Activated CD4-positive, CD25-positive, alpha-beta regulatory T cell treated with anti-CD3 and anti-CD28 coated beads, Interleukin-2, amount 50 U/mL, for 72 hours (primary cell): Measurements from ENCODE around the gene STX8.

ENCODE experiments used
- DNase-seq: peaks from one replicate; pipeline ENCODE4 v3.0.0; 2021

STX8 gene

GRCh38 chr17:9256751-9257629, 318.6 kb downstream of the STX8 start:
- no peak for DNase-seq

GRCh38 chr17:9256361-9256750, 319.3 kb downstream of the STX8 start:
- DNase-seq = no peak

DNA sequence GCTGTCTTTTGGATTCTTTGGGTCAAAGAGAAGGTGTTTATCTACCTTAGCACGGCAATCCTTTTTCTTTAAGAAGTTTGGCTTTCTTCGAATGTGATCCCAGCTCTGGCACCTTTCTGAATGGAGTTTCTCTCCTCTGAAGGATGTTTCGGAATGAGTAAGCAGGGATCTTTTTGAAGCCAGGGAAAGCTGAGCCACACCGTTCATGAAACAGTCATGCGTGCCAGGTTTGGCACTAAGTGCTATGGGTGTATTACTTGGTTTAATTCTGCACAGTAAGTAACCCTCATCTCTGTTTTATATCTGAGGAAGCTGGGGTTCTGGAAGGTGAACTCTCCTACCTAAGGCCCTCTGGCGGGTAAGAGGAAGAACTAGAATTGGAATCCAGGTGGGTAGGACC, 319.8 kb downstream of the STX8 start:
- no peak for DNase-seq

DNA sequence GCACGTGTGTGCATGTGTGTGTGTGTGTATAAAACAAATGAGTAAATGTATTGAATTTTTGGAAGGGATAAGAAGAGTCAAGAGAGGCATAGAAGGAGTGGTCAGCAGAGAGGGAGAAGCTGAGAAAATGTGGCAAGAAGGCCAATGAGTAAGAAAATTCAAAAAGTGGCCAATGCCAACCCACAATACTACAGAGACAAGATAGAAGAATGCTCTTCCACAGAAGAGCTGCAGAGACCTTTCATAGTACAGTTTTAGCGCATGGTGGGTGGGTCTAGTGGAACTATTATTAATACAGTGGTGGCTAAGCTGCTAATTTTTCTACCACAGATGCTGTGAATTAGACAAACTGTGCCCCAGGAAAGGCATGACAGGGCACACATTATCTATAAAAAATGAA, 320.8 kb downstream of the STX8 start:
- DNase-seq = no peak

DNA sequence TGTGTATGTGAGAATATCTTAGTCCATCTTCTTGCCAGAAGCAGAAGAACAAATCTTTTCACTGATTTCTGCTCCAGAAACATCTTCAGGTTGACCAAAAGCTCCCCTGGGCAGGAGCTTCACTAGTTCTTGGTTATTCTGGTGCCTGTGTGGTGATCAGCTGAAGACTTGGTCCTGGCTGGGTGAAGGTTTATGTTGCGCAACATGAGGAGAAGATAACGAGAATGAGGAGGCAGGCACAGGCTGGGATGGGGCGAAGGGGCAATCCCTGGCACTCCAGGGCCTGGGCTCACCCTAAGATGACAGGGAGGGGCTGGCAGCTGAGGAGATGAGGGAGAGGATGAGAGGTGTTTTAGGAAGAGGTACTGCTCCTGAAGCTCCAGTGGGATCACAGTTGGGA, 322.3 kb downstream of the STX8 start:
- DNase-seq = no peak

- no peak for DNase-seq
Observed at GRCh38 chr17:9251273-9251672, 324.3 kb downstream of the STX8 start.

DNA sequence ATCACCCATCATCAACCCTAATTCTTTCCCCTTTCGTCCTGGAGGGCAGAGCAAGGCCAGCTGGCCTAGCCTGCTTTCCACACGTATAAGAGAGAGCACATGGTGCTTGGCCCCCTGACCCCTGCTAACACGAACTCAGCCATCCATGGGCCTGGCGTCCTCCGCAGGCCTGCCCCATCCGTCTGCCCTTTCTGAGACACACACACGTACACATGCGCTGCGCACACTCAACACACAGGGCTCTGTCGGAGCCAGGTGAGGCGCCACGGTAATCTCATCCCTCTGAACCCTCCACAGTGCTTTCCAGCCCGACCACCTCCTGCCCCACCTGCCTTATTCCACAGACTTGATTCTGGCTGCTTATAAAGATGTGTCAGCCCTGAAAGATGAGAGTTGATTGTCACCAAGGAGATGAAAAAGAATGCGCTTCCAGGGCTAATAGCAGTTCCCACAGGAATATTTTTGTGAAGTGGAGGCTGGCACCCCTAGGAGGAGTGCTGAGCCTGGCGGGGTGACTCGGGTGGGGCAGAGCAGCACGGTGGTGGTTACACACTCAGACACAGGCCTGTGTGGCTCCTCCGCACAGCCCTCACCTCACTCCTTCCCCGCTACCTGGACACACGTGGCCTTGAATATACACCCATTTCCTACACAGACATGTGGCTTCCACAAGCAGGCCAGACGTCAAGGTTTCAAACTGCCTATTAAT, 326.2 kb downstream of the STX8 start:
- no peak for DNase-seq

- no peak for DNase-seq
Observed at GRCh38 chr17:9247401-9247938, 328.1 kb downstream of the STX8 start.

DNA sequence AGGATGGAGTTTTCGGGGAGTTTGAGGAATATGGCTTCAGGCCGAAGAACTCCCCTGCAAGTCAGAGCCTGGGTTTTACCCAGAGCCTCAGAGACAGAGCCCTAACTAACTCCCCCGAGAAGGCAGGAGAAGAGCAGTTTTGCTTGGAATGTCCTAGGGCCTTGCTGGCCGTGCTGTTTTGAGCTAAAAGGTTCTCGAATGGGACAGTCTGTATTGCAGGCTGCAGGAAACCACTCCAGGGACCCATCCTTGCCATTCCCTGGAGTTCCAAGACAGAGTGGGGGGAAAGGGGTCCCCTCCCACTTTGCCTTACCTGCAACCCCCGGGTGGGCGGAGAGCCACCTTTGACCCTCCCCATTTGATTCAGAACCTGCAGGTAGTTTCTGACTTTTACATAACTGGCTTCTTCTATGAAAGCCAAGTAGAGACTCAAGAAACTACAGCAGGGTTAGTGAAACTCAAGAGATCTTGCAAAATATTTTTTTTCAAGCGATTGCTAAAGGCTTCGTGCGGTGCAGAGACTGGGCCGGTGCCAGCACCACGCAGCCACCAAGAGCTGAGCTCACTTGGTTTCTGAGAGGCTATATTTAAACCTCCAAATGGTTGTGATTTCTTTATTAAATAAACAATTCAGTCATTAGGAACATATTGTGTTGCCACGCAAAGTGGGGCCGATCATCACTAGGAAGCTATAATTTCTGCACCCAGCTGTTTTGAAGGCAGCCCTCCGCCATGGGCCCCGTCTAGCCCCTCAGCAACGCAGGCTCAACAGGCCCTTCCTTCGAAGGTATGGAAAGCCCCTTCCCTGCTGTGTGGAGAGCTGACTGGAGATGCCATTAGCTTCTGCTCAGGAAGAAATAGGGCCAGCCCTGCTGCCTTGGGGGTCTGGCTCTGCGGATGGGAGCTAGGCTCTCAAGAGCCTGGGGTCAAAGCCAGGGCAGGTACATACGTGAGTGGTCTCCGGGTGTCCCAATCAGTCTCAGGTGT, 331.3 kb downstream of the STX8 start:
- no peak for DNase-seq

GRCh38 chr17:9242983-9243382, 332.6 kb downstream of the STX8 start:
- DNase-seq = no peak

DNA sequence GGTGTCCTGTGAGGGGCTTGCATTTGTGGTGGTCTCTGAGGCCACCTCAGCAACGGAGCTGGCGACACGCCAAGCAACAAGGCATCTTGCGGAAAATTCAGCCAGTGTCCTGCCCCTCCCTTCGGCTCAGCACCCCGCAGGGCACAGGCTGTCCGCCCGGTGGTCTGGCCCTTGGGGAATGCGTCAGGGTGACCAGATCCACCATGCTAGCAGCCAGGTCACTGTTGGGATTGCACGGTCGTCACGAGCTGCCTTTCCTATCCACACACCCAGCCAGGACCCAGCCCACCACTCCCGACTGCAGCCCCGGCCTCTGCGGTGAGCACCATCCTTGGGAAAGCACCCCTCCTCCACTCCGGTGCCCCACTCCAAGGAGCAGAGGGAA, 333.1 kb downstream of the STX8 start:
- no peak for DNase-seq

DNA sequence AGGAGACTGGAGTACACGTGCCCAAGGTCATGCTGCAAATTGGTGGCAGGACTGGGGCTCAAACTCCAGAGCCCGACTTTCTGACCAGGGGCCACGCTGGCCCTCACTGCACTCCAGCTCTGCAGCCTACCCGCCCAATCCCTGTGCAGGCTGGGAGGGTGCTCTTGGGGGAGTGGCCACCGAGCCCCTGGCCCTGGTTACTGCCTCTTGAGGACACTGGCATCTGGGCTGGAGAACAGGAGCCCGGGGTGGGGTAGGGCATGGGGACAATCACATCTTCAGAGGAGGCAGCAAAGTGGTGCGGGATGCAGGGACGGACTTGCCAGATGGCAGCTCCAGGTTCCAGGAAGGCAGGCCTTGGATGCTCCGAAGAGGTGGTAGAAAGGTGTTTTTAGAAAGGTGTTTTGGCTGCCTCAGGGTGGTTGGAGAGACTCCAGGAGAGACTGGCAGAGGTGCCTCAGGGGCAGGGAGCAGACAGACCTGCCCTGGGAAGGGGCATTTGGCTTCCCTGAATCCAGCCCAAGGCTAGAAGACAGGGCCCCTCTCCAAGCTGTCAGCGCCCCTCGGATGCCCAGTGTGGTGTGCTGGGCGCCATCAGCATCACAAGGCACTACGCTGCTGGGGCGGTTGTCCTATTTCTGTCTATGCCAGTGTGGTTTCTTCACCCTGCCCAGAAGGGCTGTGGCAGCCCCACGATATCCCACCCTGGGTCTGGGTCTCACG, 333.7 kb downstream of the STX8 start:
- DNase-seq = no peak

GRCh38 chr17:9241371-9241712, 334.3 kb downstream of the STX8 start:
- DNase-seq = no peak

- DNase-seq = no peak
Observed at GRCh38 chr17:9240659-9241370, 334.8 kb downstream of the STX8 start.

DNA sequence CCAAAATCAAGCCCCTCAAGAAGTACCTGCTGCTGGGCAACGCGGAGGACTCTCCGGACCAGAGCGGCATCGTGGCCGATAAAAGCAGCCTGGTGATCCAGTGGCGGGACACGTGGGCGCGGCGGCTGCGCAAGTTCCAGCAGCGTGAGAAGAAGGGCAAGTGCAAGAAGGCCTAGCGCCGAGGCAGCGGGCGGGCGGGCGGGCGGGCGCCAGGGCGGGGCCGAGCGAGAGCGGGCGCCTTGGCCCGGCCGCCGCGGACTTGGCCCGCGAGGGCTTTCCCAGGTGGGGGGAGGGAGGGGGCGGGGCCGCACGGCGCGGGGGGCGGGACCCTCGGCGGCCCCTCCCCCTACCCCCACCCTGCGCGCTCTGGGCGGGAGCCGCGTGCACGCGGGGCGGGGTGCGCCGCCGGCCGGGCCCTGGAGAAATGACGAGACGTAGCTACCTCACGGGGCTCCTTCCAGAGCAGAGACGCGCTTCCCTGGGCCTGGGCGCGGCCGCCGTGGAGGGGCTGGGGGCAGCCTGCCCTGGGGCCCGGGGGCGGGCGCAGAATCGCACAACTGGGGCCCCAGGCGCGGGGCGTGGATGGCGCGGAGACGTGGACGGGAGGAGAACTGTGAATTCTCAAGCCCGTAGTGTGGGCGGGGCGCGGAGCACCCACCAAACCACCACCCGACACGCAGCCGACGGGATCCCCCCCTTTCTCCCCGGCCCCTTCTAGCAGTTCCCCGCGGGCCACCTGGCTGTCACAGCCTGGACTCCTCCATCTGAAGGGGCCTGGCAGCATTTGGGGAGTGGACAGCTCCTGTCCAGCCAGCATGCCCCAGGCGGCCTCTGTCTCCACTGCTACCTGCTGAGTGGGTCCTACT, 335.6 kb downstream of the STX8 start:
- DNase-seq = peak; percentile 59

DNA sequence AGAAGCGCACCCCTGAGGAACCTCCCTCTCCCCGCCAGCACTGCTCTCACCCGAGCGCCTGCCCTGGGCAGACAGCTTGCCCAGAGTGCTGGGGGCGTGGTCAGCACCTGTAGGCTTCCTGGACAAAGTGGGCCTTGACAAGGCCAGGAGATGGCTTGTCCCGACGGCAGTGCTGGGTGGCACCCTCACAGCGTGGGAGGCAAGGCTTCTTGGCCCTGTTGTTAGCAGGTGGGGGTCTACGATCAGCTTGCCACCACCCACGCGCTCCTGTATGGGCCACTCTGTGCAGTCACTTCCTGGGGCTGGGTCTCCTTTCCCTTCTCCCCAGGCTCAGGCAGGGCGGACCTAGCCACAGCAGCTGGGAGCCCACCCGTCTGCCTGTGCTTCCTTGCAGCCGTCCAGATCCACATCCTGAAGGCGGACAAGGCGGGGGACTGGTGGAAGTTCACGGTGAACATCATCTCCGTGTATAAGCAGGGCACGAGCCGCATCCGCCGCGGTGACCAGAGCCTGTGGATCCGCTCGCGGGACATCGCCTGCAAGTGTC, 336.3 kb downstream of the STX8 start:
- DNase-seq = no peak

DNA sequence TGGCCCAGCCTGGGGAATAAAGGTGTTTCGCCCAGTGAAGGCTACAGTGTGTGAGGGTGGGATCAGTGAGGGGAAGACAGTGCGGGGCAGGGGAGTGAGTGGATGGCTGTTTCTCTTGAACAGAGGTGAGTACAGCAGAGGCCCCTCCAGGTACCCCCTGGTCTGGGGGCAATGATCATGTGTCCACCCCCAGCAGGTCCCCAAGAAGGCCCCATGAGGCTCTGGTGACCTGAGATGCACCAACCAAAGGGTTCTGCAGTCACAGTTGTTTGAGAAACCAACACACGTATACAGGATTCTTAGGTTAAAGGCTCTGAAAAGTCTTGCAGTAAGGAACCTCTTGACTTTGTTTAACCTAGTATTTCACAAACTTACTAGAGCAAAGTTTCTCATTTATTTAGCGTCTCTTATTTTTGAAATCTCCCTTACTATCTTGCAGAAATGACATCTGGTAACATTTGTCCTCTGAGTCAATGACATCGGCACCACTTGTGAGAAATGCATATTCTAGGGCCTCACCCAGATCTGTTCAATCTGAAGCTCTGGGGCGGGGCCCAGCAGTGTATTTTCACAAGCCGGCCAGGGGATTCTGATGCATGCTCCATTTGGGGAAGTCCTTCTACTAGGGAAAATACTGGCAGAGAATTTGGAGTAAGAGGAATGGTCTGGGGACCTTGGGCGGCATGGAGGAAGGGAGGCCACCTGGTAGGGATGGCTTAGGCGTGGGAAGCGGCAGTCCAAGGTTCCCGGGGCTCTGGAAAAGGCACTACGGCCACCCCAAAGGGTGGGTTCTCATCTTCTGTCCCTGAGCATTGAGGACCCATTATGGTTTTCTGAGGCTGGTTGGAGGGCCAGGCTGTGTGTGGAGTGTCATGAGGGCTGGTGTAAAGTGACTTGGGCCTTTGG, 337.0 kb downstream of the STX8 start:
- DNase-seq = no peak

- no peak for DNase-seq
Observed at GRCh38 chr17:9237661-9238301, 337.8 kb downstream of the STX8 start.

GRCh38 chr17:9237053-9237410, 338.6 kb downstream of the STX8 start:
- no peak for DNase-seq
